HUES6 (cell line): ENCODE measurements around the gene KCNA3.

ENCODE experiments used
- H3K27ac ChIP-seq: 2 replicates; pipeline ENCODE4 v1.7.0; 2013; ENCODE audit warnings: low read depth, mild to moderate bottlenecking, low read length, inconsistent platforms
- H3K27me3 ChIP-seq: 2 replicates; pipeline ENCODE4 v1.6.1; 2013; ENCODE audit warnings: low read length; ENCODE audit not compliant: control insufficient read depth, insufficient read depth
- H3K36me3 ChIP-seq: 2 replicates; pipeline ENCODE4 v1.6.1; 2013; ENCODE audit warnings: low read length; ENCODE audit not compliant: control insufficient read depth, insufficient read depth
- H3K4me1 ChIP-seq: 2 replicates; pipeline ENCODE4 v1.6.1; 2013; ENCODE audit warnings: low read length; ENCODE audit not compliant: control insufficient read depth, insufficient read depth
- H3K4me3 ChIP-seq: 2 replicates; pipeline ENCODE4 v1.5.1; 2013; ENCODE audit warnings: low read depth, low read length
- H3K9ac ChIP-seq: one replicate; pipeline ENCODE4 v1.6.1; 2013; ENCODE audit warnings: mild to moderate bottlenecking, low read length
- H3K9me3 ChIP-seq: 2 replicates; pipeline ENCODE4 v1.6.1; 2013; ENCODE audit warnings: low read depth, low read length; ENCODE audit not compliant: control insufficient read depth, insufficient read depth

KCNA3 gene

GRCh38 chr1:110638556-110638955, 36.2 kb downstream of the KCNA3 start:
- Histone ChIP-seq H3K4me1 (no peaks in the 10 kb centered on the region), H3K9me3 (no peaks in the 10 kb centered on the region), H3K27ac (no peak overlapping the region), H3K9ac (no peak overlapping the region), H3K36me3 (no peaks in the 10 kb centered on the region), H3K27me3 (peaks cover 9% of the 10 kb centered on the region), H3K4me3 (no peak overlapping the region)

GRCh38 chr1:110638058-110638457, 36.7 kb downstream of the KCNA3 start:
- no peak overlapping the region for H3K9ac ChIP-seq
- H3K4me3 ChIP-seq = no peak overlapping the region
- H3K27ac ChIP-seq = no peak overlapping the region
- no peaks in the 10 kb centered on the region for H3K4me1 ChIP-seq
- H3K9me3 ChIP-seq = no peaks in the 10 kb centered on the region
- H3K36me3 ChIP-seq = no peaks in the 10 kb centered on the region
- H3K27me3 ChIP-seq = peaks cover 9% of the 10 kb centered on the region

GRCh38 chr1:110637475-110637874, 37.3 kb downstream of the KCNA3 start:
- Histone ChIP-seq H3K27ac (no peak overlapping the region), H3K4me1 (no peaks in the 10 kb centered on the region), H3K9me3 (no peaks in the 10 kb centered on the region), H3K9ac (no peak overlapping the region), H3K27me3 (peaks cover 7% of the 10 kb centered on the region), H3K36me3 (no peaks in the 10 kb centered on the region), H3K4me3 (no peak overlapping the region)

GRCh38 chr1:110636149-110636935, 38.4 kb downstream of the KCNA3 start:
- Histone ChIP-seq H3K27me3 (peaks cover 14% of the 10 kb centered on the region), H3K27ac (no peak overlapping the region), H3K9ac (no peak overlapping the region), H3K4me3 (no peak overlapping the region), H3K9me3 (no peaks in the 10 kb centered on the region), H3K36me3 (no peaks in the 10 kb centered on the region), H3K4me1 (no peaks in the 10 kb centered on the region)

GRCh38 chr1:110635434-110635833, 39.3 kb downstream of the KCNA3 start:
- no peaks in the 10 kb centered on the region for H3K9me3 ChIP-seq
- no peaks in the 10 kb centered on the region for H3K4me1 ChIP-seq
- no peak overlapping the region for H3K4me3 ChIP-seq
- H3K27me3 ChIP-seq = peaks cover 19% of the 10 kb centered on the region
- no peaks in the 10 kb centered on the region for H3K36me3 ChIP-seq
- H3K9ac ChIP-seq = no peak overlapping the region
- no peak overlapping the region for H3K27ac ChIP-seq

GRCh38 chr1:110634455-110635311, 40.1 kb downstream of the KCNA3 start:
- Histone ChIP-seq H3K4me1 (no peaks in the 10 kb centered on the region), H3K4me3 (no peak overlapping the region), H3K9me3 (no peaks in the 10 kb centered on the region), H3K9ac (no peak overlapping the region), H3K27ac (no peak overlapping the region), H3K36me3 (no peaks in the 10 kb centered on the region), H3K27me3 (peaks cover 19% of the 10 kb centered on the region)

- no peak overlapping the region for H3K27ac ChIP-seq
- no peak overlapping the region for H3K9ac ChIP-seq
- H3K36me3 ChIP-seq = no peaks in the 10 kb centered on the region
- H3K4me3 ChIP-seq = no peak overlapping the region
- H3K4me1 ChIP-seq = no peaks in the 10 kb centered on the region
- H3K9me3 ChIP-seq = no peaks in the 10 kb centered on the region
- H3K27me3 ChIP-seq = peaks cover 19% of the 10 kb centered on the region
These were observed 40.7 kb downstream of the KCNA3 start for GRCh38 chr1:110634086-110634454.

- H3K9me3 ChIP-seq = no peaks in the 10 kb centered on the region
- H3K27me3 ChIP-seq = peaks cover 20% of the 10 kb centered on the region
- no peaks in the 10 kb centered on the region for H3K4me1 ChIP-seq
- H3K27ac ChIP-seq = no peak overlapping the region
- H3K36me3 ChIP-seq = no peaks in the 10 kb centered on the region
- H3K9ac ChIP-seq = no peak overlapping the region
- no peak overlapping the region for H3K4me3 ChIP-seq
These were observed 41.1 kb downstream of the KCNA3 start for GRCh38 chr1:110633646-110634030.

GRCh38 chr1:110631836-110632620, 42.7 kb downstream of the KCNA3 start:
- H3K27ac ChIP-seq = no peak overlapping the region
- no peak overlapping the region for H3K9ac ChIP-seq
- peaks cover 21% of the 10 kb centered on the region for H3K27me3 ChIP-seq
- H3K4me3 ChIP-seq = no peak overlapping the region
- H3K36me3 ChIP-seq = no peaks in the 10 kb centered on the region
- H3K9me3 ChIP-seq = no peaks in the 10 kb centered on the region
- H3K4me1 ChIP-seq = no peaks in the 10 kb centered on the region

- Histone ChIP-seq H3K4me1 (no peaks in the 10 kb centered on the region), H3K36me3 (no peaks in the 10 kb centered on the region), H3K9ac (no peak overlapping the region), H3K27ac (no peak overlapping the region), H3K9me3 (no peaks in the 10 kb centered on the region), H3K4me3 (no peak overlapping the region), H3K27me3 (peaks cover 21% of the 10 kb centered on the region)
These were observed 43.7 kb downstream of the KCNA3 start for GRCh38 chr1:110630839-110631663.
